Measurements from ENCODE around the gene AMHR2.

AMHR2 gene

GRCh38 chr12:53389702-53390101 lies 34.0 kb upstream of the AMHR2 start:
- peaks cover 18% of the 10 kb centered on the region for H3K4me1 ChIP-seq (ENCODE audit: control insufficient read depth, insufficient read depth, low read length)
- H3K9me3 ChIP-seq (ENCODE audit: control insufficient read depth, insufficient read depth, low read depth, low read length): no peaks in the 10 kb centered on the region
- peaks cover 14 to 34% of the 10 kb centered on the region in 2 experiments for H3K36me3 ChIP-seq (ENCODE audit: control insufficient read depth in 2 of 2, insufficient read depth in 1 of 2, low read length in 2 of 2)
- CTCF ChIA-PET: interaction anchor here (0.5 to 2.1 kb wide), 4 partner anchors 30 to 111 kb away, joined by 3 to 13 read pairs (median 7); no protein-coding TSS in a partner anchor
- TF ChIP-seq PRDM4 (tag by site-specific recombination; IDR thresholded peaks at IDR 0.05) (no peak), PRDM2 (tag by site-specific recombination; IDR thresholded peaks at IDR 0.05; ENCODE audit: borderline replicate concordance) (no peak), MEIS1 (CRISPR knock-in tag; IDR thresholded peaks at IDR 0.05; ENCODE audit: borderline replicate concordance) (no peak), SP3 (tag by site-specific recombination; IDR thresholded peaks at IDR 0.05) (no peak), ZNF654 (tag by site-specific recombination; IDR thresholded peaks at IDR 0.05; ENCODE audit: low read depth) (0 out of 2 replicates have a peak, but pooled peaks have one; percentile 1), ZNF521 (tag by site-specific recombination; IDR thresholded peaks at IDR 0.05) (no peak), KLF16 (tag by site-specific recombination; IDR thresholded peaks at IDR 0.05) (no peak), ZBTB49 (tag by site-specific recombination; IDR thresholded peaks at IDR 0.05; ENCODE audit: low read depth) (no peak), GLI2 (tag by site-specific recombination; IDR thresholded peaks at IDR 0.05; ENCODE audit: borderline replicate concordance, low read depth) (no peak), BCL6B (tag by site-specific recombination; IDR thresholded peaks at IDR 0.05) (no peak), PRDM6 (tag by site-specific recombination; IDR thresholded peaks at IDR 0.05) (peak; percentile 95), ZNF473 (tag by site-specific recombination; IDR thresholded peaks at IDR 0.05) (no peak), ZNF366 (tag by site-specific recombination; conservative IDR thresholded peaks at IDR 0.05) (no peak), ZSCAN16 (tag by site-specific recombination; IDR thresholded peaks at IDR 0.05) (no peak), MZF1 (tag by site-specific recombination; IDR thresholded peaks at IDR 0.05; ENCODE audit: borderline replicate concordance) (no peak), ZNF335 (tag by site-specific recombination; conservative IDR thresholded peaks at IDR 0.05) (no peak), PRDM1 (tag by site-specific recombination; IDR thresholded peaks at IDR 0.05) (no peak)
- no peak overlapping the region for H3K27ac ChIP-seq (ENCODE audit: extremely low read depth, low read depth, low read length)
- no peak overlapping the region for H3K4me3 ChIP-seq (ENCODE audit: low read depth, low read length)
- POLR2A ChIA-PET: no interaction called here

Data from HEK293 (cell line).